NOMO-1 (cell line): Measurements from ENCODE around the gene OR2D2.
"Not testable (repeated sequence)": the region's sequence is repeated elsewhere in the genome, so short reads cannot be mapped to it uniquely, and the experiment has no call there.

Experiments used
- DNase-seq, 2 experiments: peaks; one replicate each; lab custom pipeline; 2025; ENCODE audit not compliant: unreplicated experiment in 2 of 2; lab: John Stamatoyannopoulos, UW

OR2D2 gene

GRCh38 chr11:6887711-6888110 is 4.6 kb downstream of the OR2D2 start:
- DNase-seq: not testable (repeated sequence)

- DNase-seq: no peak
Measured at GRCh38 chr11:6882751-6883150, 9.5 kb downstream of the OR2D2 start.

- DNase-seq: no peak
Measured at GRCh38 chr11:6876914-6877313, 15.4 kb downstream of the OR2D2 start.

- no peak for DNase-seq
Measured at GRCh38 chr11:6876325-6876724, 16.0 kb downstream of the OR2D2 start, which contains the start of gene OR10A4. Gene OR10A4, plus strand, starts transcription at chr11:6876625. Its CDS starts 23 bp downstream, at chr11:6876648.

- no peak for DNase-seq
Measured at GRCh38 chr11:6875761-6876160, 16.5 kb downstream of the OR2D2 start.

GRCh38 chr11:6871278-6871677 is 21.0 kb downstream of the OR2D2 start:
- no peak for DNase-seq

- no peak for DNase-seq
Measured at GRCh38 chr11:6864438-6864837, 27.9 kb downstream of the OR2D2 start.

GRCh38 chr11:6862961-6863360 is 29.3 kb downstream of the OR2D2 start, which contains the start of gene OR10A2:
Gene OR10A2, plus strand, starts transcription at chr11:6863057. Its CDS starts 6,698 bp downstream, at chr11:6869755.
- no peak for DNase-seq

- no peak for DNase-seq
Measured at GRCh38 chr11:6856871-6857270, 35.4 kb downstream of the OR2D2 start.

GRCh38 chr11:6855971-6856541 is 36.2 kb downstream of the OR2D2 start:
- DNase-seq: no peak

GRCh38 chr11:6854801-6855200 is 37.5 kb downstream of the OR2D2 start:
- DNase-seq: not testable (repeated sequence)

GRCh38 chr11:6850526-6850925 is 41.8 kb downstream of the OR2D2 start:
- DNase-seq: no peak

- DNase-seq: no peak
Measured at GRCh38 chr11:6845383-6845782, 46.9 kb downstream of the OR2D2 start, which contains the start of gene OR10A5. Gene OR10A5, plus strand, starts transcription at chr11:6845683. Its CDS starts 0 bp downstream, at chr11:6845683.

- DNase-seq: no peak
Measured at GRCh38 chr11:6844356-6844755, 47.9 kb downstream of the OR2D2 start.

- DNase-seq: no peak
Measured at GRCh38 chr11:6843670-6844069, 48.6 kb downstream of the OR2D2 start.

GRCh38 chr11:6841694-6842093 is 50.6 kb downstream of the OR2D2 start:
- DNase-seq: no peak
